PC-3 (cell line): ENCODE data around the gene FH.

Experiments
- CTCF ChIP-seq: fragments of 300-600 bp; sonication (generic); conservative IDR thresholded peaks from 2 replicates; pipeline ENCODE4 v1.5.1; 2017; ENCODE audit warnings: antibody characterized with exemption, low read depth, mild to moderate bottlenecking, low read length
- EZH2 ChIP-seq: fragments of 300-600 bp; sonication (generic); IDR thresholded peaks from one replicate; pipeline ENCODE4 v1.6.1; 2017; ENCODE audit warnings: antibody characterized with exemption, mild to moderate bottlenecking, low read length; ENCODE audit not compliant: unreplicated experiment
- EZH2phosphoT487 ChIP-seq: fragments of 300-600 bp; sonication (generic); IDR thresholded peaks from 2 replicates; pipeline ENCODE4 v1.6.1; 2018; ENCODE audit warnings: mild to moderate bottlenecking, antibody characterized with exemption, low read length, borderline replicate concordance

GRCh38 chr1:241555526-241555925 is 36.0 kb upstream of the FH start:
- no peak for TF ChIP-seq CTCF
- TF ChIP-seq EZH2, result no peak
- no peak for TF ChIP-seq EZH2phosphoT487
